HS-5 (cell line): ENCODE results near the gene KCND3.

Experiments
- DNase-seq: peaks from one replicate; pipeline ENCODE4 v3.0.0-alpha.2; 2012; ENCODE audit warnings: low read depth

KCND3 gene

DNA sequence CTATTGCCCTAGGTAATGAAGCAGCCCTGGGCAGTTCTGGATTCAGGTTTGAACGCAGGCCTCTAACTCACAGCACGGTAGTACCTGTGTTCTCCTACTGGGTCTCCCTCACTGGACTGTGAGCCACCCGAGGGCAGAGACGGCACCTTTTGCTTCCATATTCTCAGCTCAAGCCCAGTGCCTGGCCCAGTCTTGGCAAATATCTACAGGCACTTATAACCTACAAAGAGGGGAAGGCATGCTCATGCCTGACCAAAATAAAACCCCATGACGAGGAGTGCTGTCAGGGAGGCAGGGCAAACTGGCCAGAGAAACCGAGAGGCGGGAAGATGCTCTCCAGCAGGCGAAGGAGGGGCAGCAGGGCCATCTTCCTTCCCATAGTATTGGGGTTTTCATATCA lies 142.6 kb downstream of the KCND3 start:
- no peak for DNase-seq

DNA sequence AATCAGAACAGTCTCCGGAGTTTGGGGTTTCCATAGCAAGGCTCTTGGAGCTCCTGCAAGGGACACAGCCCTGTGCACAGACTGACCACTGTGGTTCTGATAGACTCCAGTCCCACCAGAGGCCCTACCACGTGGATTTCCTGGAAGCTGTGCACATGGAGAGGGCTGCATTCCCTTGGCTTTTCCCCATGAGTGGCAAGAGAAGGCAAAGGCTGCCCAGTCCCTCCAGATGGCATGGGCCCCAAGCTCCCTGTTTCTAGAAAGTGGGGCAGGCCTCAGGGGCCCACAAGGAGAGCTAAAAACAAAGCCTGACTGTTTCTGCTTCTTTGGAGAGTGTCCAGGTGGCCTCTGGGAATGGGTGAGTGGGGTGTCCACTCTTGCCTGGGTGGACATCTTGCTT lies 146.3 kb downstream of the KCND3 start:
- no peak for DNase-seq

DNA sequence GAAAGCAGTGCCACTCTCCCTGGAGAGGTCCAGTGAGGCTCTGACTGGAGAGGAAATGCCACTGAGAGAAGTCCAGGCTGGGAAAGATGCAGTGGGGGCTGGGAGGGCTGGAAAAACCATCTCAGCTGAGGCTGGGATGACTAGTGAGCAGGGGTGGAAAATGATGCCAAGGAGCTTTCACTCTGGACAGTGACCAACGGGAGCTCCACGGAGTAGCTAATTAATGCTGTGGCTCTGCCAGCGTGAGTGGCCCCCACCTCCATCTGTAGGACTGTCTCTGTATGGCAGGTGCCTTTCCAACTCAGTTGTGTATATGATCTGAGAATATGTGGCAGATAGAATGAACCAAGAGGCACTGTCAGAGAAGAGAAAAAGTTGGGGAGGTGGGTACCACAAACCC lies 147.1 kb downstream of the KCND3 start:
- DNase-seq, result no peak

DNA sequence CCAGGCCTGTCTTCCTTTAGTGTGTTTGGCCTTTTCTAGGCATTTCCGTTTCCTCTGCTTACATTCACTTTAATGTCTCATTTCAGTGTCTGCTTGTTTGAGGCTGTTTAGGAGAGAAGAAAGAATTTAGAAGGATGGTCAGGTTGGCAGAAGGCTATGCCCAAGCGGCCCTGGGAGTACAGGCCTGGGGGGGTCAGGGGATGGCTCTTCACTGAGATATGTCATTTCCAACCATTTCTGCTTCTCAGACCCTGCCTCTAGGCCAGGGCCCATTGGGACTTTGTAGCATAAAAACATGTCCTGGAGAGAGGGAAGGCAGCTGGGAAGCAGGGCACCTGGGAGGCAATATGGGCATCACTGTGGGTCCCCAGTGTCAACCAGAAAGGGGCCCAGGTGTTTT lies 147.7 kb downstream of the KCND3 start:
- DNase-seq, result no peak

DNA sequence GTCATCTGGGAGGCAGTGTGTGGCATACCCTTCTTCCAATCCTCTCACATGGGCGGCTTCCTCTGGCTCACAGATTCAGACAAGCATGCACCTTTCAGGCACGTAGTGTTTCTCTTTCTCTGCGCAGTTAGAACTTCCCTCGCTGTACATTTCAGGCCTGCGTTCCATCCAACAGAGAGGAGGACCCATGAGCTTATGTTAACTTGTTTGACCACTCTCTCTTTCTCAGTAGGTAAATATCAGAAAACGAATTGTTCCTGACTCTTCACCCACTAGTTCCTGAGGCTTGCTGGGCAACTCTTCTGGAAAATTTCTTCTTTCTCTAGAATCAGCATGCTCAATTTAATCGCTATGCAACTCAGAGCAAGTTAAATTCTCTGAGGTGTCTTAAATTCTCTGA lies 148.3 kb downstream of the KCND3 start:
- DNase-seq, result no peak

DNA sequence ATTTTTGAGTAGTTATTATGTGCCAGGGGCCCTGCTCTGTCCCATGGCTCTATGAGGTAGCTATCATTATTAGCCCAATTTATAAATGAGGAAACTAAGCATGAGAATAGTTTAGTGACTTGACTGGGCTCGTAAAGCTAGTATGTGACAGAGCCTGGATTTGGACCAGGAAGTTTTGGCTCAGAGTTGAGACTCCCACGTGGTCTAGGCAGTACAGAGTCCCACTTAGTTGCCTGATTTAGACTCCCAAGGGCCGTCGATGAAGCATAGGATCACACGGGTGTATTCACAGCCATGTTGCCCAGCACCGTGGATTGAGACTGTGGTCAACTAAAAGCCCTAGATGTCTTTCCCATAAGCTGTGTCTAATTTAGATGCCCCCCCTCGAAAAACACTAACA lies 152.1 kb downstream of the KCND3 start:
- no peak for DNase-seq

DNA sequence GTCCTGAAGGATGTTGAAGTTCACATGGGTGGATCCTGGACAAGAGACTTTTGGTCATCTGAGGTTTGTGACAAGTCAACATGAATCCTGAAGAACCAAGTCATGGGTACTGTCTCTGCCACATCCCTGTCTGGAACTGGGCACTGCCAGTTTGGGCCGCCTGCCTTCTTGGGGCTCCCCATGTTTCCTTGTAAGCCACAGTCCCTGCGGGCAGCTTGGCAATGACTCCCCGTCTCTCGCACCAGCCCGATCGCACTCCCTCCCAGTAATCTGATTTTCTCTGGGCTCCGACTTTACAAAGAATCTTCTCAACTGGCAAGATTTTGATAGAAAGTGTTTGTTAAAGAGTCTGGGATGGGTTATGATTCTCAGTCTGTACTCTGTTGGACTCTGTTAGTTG lies 153.4 kb downstream of the KCND3 start:
- no peak for DNase-seq

DNA sequence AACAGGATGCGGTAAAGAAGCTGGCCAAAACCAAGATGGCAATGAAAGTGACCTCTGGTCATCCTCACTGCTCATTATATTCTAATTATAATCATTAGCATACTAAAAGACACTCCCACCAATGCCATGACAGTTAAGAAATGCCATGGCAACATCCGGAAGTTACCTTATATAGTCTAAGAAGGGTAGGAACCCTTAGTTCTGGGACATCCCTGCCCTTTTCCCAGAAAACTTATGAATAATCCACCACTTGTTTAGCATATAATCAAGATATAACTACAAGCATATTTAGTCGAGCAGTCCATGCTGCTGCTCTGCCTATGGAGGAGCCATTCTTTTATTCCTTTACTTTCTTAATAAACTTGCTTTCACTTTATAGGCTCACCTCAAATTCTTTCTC lies 154.0 kb downstream of the KCND3 start:
- DNase-seq, result no peak

DNA sequence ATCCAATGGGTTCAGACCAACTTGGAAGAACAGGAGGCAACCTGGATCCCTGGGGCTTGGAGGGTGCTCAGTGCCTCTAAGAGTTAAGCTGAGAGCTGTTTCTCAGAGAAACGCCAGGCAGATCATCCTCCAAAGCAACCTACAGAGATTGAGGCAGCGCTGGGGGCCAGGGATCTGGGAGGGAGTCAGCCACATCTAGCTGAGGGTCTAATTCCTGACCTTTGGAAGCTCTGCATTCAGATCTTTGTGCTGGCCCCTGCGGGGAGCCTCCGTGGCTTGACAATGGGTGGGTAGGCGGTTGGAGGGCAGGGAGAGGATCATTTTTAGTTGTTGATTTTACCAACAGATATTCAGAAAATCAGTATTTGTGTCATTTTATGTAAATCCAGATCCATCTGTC lies 154.5 kb downstream of the KCND3 start:
- no peak for DNase-seq

DNA sequence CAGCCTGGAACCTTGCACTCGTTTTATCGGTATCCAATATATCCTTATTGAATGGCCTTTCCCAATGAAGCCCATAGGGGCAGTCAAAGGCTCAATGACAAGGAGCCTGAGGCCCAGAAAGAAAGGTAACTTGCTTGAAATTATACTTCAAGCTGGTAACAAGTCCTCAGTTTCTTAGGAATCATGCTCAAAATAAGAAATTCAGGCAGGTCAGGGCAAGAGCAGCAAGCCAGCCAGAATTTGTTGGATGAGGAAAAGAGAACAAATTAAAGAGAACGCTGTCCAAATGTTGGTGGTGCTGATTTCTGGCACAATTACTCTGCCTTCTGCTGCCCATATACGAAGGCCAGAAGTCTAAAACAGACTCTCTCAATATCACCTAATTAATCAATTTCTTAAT lies 156.1 kb downstream of the KCND3 start:
- DNase-seq, result no peak

DNA sequence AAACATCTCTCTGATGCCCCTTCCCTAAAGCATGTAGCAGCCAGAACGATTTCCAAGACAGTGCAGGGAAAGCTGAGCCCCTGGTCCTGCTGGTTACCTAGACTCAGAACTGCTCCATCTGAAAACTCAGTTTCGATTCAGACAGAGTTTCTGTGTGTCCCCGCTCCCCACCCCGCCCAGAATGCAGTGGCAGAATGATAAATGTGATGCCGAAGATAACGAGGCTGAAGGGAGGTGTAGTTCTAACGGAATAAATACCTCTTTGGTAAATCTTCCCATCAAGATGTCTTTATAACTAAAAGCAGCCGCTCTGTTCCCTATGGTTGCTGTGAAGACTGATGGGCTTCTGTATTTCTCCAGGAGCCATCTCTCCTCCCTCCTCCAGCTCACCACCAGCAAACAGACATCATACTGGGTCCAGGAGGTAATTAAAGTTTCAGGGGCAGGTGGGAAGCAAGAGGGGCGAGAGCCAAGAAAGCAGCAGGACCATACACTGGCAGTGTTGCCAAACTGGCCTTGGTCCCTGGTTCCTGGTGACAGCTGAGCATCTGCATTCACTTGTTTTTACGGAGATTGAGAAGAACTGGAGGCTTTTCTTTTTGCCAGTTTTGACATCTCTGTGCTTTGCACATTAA lies 156.8 kb downstream of the KCND3 start:
- no peak for DNase-seq

DNA sequence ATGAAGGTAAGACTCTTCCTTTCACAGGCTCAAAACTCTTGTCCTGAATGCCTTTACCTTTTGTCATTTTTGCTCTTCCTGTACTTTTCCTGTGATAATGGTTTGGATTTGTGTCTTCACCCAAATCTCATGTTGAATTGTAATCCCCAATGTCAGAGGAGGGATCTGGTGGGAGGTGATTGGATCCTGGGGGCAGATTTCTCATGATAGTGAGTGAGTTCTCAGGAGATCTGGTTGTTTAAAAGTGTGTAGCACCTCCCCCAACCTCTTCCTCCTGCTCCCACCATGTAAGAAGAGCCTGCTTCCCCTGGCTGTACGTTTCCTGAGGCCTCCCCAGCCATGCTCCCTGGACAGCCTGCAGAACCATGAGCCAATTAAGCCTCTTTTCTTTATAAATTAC lies 158.3 kb downstream of the KCND3 start:
- no peak for DNase-seq

DNA sequence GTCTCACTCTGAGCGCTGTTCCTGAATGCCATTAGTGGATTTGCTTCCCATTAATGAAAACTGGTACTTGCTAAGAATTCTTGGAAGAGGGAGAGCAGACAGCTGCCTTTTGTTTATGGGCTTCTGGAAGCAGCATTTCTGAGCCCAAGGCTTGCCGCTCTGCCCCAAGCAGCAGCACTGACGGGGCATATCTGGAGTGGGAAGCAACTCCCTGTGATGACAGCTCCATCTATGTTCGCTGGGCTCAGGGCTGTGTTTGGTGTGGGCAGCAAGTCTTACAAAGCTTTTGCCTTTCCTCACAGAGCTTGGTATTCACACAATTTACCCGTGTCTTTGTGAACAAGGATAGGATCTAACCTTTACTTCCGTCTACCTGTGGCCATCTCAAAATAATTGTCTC lies 161.5 kb downstream of the KCND3 start:
- no peak for DNase-seq

DNA sequence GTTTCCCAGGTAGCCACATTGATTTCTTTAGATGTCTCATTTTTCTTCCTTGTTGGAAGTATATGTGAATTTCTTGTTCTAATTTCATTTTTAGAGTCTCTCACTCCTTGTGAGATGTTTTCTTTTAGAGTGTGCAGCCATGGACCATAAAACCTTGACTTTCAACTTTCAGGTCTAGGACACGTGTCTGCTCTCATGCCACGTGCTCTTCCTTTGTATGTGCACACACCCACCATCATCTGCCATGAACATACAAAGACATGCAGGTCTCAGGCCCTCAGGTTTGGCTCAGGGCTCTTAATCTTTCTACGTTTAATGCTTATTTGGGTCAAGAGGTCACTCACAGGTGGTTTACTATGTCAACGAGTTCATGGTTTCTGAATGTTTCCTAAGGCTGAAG lies 163.2 kb downstream of the KCND3 start:
- DNase-seq, result no peak

DNA sequence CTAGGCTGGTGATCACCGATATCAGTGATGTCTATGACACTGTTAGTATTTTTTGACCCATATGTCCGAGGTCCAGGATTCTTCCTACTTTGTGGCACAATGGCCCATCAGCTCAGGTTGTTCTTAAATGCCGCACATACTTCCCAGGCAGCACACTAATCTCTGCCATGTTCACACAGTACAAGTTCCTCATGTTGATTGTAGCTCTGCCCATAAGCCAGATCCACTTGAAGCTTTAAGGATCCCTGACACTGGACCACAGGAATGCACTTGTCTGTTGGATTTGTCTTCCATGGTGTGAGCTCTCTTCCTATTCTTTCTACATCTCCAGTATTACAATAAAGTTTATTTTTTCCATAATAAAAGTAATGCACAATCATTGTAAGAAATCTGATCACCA lies 164.3 kb downstream of the KCND3 start:
- no peak for DNase-seq

DNA sequence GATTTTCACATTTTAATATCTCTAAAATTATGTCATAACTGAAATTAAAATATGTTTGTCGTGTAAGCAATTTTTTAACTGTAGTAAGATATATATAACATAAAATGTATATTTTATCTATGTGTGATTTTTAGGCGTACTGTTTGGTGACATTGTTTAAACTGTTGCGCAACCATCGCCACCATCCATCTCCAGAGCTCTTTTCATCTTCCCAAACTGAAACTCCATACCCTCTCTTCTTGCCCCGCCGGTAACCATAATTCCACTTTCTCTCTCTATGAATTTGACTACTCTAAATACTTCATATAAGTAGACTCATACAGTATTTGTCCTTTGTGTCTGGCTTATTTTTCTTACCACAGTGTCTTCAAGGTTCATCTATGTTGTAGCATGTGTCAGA lies 167.3 kb downstream of the KCND3 start:
- no peak for DNase-seq

DNA sequence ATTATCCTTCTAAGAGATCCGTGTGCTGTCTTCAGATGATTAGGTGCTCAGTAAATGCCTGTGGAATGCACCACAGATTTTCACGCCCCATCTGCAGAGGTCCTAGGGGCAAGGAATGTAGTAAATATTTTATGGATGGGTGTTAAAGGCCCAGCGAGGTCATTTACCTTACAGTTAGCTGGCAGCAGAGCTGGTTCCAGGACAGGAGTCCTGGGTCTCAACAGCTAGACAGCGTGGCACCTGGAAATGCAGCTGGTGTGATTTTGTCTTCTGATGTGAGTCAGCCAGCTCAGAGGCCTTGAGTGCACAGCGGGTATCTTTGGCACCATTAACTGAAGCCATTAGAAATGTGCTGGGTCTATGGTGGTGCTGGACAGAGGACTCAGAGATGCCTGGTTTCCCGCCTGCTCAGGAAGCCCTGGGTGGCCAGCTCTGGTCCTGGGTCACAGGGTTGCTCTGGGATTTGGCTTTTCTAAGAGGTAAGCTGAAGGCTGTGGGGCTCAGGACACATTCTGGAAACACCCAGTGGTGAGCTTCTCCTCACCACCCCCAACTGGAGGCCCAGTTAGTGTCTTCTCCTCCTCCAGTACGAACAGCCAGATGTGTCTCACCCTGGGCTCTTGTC lies 168.2 kb downstream of the KCND3 start:
- DNase-seq, result no peak

DNA sequence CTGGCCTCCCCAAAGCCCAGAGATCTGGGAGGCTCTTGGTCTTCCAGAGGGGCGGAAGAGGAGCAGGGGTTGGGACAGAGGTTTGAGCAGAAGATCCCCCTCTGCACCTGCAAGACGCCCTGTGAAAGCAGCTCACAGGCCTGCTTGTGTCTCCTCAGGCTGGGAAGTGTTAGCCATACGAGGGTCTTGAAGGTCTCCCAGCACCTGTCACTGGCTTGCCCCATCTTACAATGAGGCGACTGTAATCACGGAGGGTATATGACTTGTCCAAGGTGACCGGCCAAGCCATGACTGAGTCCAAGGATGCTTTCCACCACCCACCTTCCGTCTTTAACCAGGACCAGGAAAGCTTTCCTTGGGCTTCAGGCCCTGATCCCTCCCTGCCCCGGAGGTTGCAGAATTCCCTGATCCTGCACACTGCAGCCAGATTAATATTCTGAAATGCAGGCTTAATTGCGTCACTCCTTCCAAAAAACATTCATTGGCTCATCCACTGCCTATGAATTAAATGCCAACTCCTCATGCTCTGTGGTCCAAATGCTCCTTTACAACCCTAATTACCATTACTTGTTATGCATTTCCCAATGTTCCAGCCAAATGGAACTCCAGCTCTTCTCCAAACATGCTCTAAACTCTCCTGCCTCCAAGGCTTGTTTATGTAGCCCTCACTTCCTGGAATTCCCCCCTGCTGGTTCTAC lies 169.8 kb downstream of the KCND3 start:
- DNase-seq, result no peak

DNA sequence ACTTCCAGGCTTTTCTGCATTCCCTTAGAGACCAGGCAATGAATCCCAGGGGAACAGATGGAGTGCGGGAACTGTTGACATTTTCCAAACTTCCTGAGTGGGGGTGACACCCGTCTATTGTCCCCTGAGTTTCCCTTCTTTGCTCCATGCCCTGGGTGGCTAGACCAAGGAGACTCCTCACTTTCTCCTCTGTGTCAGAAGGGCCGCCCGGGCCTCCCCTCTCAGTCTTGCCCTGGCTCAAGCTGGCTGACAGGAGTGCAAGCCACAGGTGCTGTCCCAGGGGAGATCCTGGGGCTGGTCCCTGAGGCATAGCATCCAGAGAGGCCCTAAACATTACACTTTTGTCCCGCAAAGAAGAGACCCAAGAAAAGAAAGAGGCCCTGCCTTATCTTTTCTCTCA lies 170.9 kb downstream of the KCND3 start:
- no peak for DNase-seq

DNA sequence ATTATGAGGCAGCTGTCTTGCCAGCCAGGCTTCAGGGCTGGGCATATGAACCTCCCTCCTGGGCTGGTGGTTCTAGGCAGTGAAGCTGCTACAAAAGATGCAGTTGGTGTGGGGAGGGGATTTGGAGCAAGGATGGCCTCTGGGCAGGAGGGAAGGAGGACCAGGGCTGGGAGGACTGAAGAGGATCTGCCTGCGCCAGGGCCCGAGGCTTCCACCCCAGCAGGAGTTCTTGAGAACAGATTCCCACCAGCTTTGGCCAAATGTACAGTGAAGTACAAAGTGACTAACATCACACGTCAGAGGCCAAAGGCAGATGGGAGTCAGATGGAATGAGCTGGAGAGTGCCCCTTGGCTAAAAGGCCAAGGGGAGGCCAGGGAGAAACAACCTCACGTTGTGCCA lies 171.4 kb downstream of the KCND3 start:
- no peak for DNase-seq

DNA sequence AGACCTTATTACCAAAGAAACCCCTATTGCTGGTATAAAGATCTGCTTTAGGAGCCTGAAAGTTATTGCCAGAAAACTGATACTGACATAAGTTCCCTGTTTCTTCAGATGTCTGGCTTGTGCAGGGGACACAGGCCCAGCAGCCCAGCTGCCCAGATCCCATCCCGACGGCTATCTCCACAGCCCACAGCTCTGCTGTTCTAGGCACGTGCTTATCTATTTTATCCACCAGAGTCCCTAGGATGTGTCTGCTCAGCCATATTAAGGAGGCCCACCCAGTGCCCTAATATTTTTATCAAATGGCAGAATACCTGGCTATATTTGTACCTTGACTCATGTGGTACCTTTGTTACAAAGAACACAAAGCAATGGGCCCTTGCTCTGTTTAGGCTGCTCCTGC lies 174.8 kb downstream of the KCND3 start:
- DNase-seq, result no peak

DNA sequence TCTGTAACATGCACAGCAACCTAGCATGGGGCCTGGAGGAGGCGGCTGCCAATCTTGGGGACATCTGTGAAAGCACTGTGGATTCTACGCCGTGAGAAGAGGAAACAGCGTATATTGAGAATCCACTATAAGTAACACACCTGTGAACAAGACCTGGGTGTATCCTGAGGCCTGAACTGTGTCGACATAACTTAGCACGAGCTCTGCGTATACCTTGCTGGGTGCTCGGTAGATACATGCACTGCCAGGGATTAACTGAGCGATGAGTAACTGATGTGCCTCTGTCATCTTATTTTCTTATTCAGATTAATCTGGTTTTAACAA lies 175.2 kb downstream of the KCND3 start:
- no peak for DNase-seq

DNA sequence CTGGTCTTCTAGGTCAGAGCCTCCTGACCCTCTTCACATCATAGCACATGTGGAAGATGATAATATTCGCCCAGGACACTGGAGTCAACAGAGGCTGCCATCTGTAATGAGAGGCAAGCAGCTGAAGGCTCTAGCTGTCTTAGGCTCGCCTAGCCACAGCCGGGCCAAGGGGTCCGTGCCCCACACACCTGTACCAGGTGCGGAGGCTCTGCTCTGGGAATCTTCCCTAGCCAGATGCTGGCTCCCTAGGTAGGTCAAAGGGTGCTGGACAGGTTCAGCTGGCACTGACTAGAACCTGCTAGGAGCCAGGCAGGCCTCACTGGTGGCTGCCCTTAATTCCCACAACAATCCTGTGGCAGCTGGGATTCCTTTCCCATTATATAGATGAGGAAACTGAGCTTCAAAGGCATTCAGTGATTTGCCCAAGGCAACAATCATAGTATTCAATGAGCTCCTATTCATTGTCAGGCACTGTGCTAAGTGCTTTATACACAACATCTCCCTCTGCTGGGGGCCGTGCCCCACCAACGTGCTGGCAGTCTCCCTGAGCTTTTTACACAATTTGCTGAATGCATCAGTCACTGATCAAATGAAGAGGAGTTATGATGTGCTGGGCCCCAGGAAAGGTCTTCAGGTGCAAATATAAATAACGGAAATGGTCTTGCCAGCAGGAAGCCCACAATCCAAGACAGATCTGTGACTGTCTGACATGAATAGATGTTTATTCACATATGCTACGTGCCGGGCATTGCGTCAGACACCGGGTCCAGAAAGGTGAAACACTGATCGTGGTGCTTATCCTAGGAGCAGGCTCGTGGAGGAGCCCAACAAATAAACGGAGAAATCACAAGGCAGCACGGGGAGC lies 175.8 kb downstream of the KCND3 start:
- DNase-seq, result no peak
